K562 (cell line): ENCODE measurements around the gene PRRX1. TPM values are rescaled to one million over a fixed set of nuclear protein-coding genes. Genes with fewer than 3 reads are reported as not detected.

Experiments used
- ATAC-seq: fragments of 200-7000 bp; cut with Tn5 transposase; 3 replicates; pipeline ENCODE4 v1.9.1; 2020; ENCODE audit warnings: moderate library complexity
- BruUV-seq: library from RNA; stranded (reverse); fragments of 400-500 nt; replicated peaks from 2 replicates; lab custom pipeline; 2021; lab: Mats Ljungman, UMichigan
- CTCF ChIA-PET: fragments of 300-600 bp; formaldehyde crosslinking; extraction: SDS; loops from one replicate; lab custom pipeline; 2021; ENCODE audit warnings: low intra/inter-chr PET ratio; lab: Yijun Ruan, JAX
- POLR2A ChIA-PET: fragments of 300-600, 350-650 bp; sonication (Branson Sonifier 250); formaldehyde crosslinking; extraction: SDS; loops from one replicate; lab custom pipeline; 2021; ENCODE audit warnings: antibody characterized with exemption, inconsistent platforms; lab: Yijun Ruan, JAX
- DNase-seq, 4 experiments: peaks; one replicate each; pipeline versions ENCODE4 v3.0.0 to v3.0.0-alpha.2; 2011 to 2018; ENCODE audit warnings: low spot score in 3 of 4, mixed read lengths in 3 of 4; ENCODE audit errors: extremely low read depth in 1 of 4
- FAIRE-seq: peaks from 2 replicates; lab custom pipeline; 2011; peaks lifted over from hg19 to GRCh38; lab: Jason Lieb, UNC
- H2AFZ ChIP-seq: 2 replicates; pipeline ENCODE4 v1.6.0; 2011; ENCODE audit warnings: low read depth, low read length, control low read depth, inconsistent platforms
- H3K27ac ChIP-seq: fragments of 200-600 bp; 3 replicates; pipeline ENCODE4 v1.8.0; 2011; ENCODE audit warnings: low read depth, mild to moderate bottlenecking, control low read depth, inconsistent platforms, low read length, moderate library complexity, mixed read lengths; ENCODE audit errors: extremely low read depth
- H3K27me3 ChIP-seq, 2 experiments: fragments of 300-600 bp in 1 of 2; 2 replicates in 1 of 2; 3 replicates in 1 of 2; pipeline versions ENCODE4 v1.6.0 to v1.8.0; 2011; ENCODE audit warnings: inconsistent platforms in 2 of 2, low read length in 2 of 2, mild to moderate bottlenecking in 1 of 2, mixed read lengths in 1 of 2, moderate library complexity in 1 of 2; ENCODE audit not compliant: control insufficient read depth in 2 of 2, insufficient read depth in 2 of 2
- H3K36me3 ChIP-seq: fragments of 300-600 bp; 3 replicates; pipeline ENCODE4 v1.8.0; 2011; ENCODE audit warnings: mild to moderate bottlenecking, low read length, inconsistent platforms; ENCODE audit not compliant: control insufficient read depth, insufficient read depth
- H3K4me1 ChIP-seq, 2 experiments: fragments of 200-600 bp in 1 of 2; replicated peaks in 1 of 2; 2 replicates in 1 of 2; 3 replicates in 1 of 2; pipeline versions ENCODE4 v1.5.1 to v1.8.0; 2011; ENCODE audit warnings: inconsistent platforms in 2 of 2, low read length in 2 of 2, mild to moderate bottlenecking in 1 of 2, mixed read lengths in 1 of 2, moderate library complexity in 1 of 2; ENCODE audit not compliant: control insufficient read depth in 2 of 2, insufficient read depth in 2 of 2
- H3K4me2 ChIP-seq: 2 replicates; pipeline ENCODE4 v1.6.1; 2011; ENCODE audit warnings: low read length, control low read depth, inconsistent platforms, mixed read lengths; ENCODE audit not compliant: insufficient read depth
- H3K4me3 ChIP-seq: fragments of 200-600 bp; sonication (generic), shearing (Covaris generic); 2 replicates; pipeline ENCODE4 v1.5.1; 2016; ENCODE audit warnings: control low read depth, inconsistent platforms
- H3K79me2 ChIP-seq: fragments of 200-600 bp; 3 replicates; pipeline ENCODE4 v1.8.0; 2011; ENCODE audit warnings: low read length, inconsistent platforms; ENCODE audit not compliant: control insufficient read depth, insufficient read depth
- H3K9ac ChIP-seq, 2 experiments: 2 replicates each; pipeline versions ENCODE4 v1.6.0 to v1.6.1; 2011; ENCODE audit warnings: low read depth in 2 of 2, low read length in 2 of 2, control low read depth in 1 of 2, inconsistent platforms in 1 of 2, mild to moderate bottlenecking in 1 of 2, mixed read lengths in 1 of 2; ENCODE audit not compliant: insufficient read depth in 1 of 2
- H3K9me1 ChIP-seq: one replicate; pipeline ENCODE4 v1.6.0; 2011; ENCODE audit warnings: inconsistent platforms, mild to moderate bottlenecking, low read length, moderate library complexity; ENCODE audit not compliant: control insufficient read depth, insufficient read depth
- H3K9me3 ChIP-seq: replicated peaks from 2 replicates; pipeline ENCODE4 v1.5.1; 2011; ENCODE audit warnings: low read depth, low read length, inconsistent platforms; ENCODE audit not compliant: control insufficient read depth, insufficient read depth
- H4K20me1 ChIP-seq: replicated peaks from 2 replicates; pipeline ENCODE4 v1.6.1; 2011; ENCODE audit warnings: low read length, inconsistent platforms, mixed read lengths; ENCODE audit not compliant: control insufficient read depth, insufficient read depth
- NFYB ChIP-seq: IDR thresholded peaks from 2 replicates; pipeline ENCODE4 v1.6.1; 2011; ENCODE audit warnings: mild to moderate bottlenecking, moderate library complexity; ENCODE audit not compliant: insufficient read length; ENCODE audit errors: extremely low read depth
- POU5F1 ChIP-seq: fragments of 150-350 bp; IDR thresholded peaks from 2 replicates; pipeline ENCODE4 v1.6.1; 2014; ENCODE audit warnings: borderline replicate concordance, low read length, low read depth, mild to moderate bottlenecking; ENCODE audit not compliant: partially characterized antibody
- RB1 ChIP-seq: fragments of 450-650 bp; IDR thresholded peaks from 2 replicates; pipeline ENCODE4 v1.6.1; 2017; ENCODE audit warnings: low read depth, mild to moderate bottlenecking
- ZNF79 ChIP-seq: fragments of 250-450 bp; sonication (Bioruptor Pico); IDR thresholded peaks from 2 replicates; pipeline ENCODE4 v1.4.0; 2020; ENCODE audit warnings: low read depth, mild to moderate bottlenecking, moderate library complexity
- whole genome bisulfite sequencing: fragments of 100-300 bp; shearing (Covaris generic); methylation state at CpG from one replicate; pipeline ENCODE4 v1.1.6; 2016; ENCODE audit warnings: low coverage, mixed read lengths; ENCODE audit not compliant: insufficient coverage; ENCODE audit errors: missing lambda C conversion rate; 5-methylcytosine and 5-hydroxymethylcytosine counted together
- in situ Hi-C: fragments of 300-500 bp; cut with MboI; formaldehyde crosslinking; loops from 4 replicates; pipeline ENCODE4 v1.15.0; 2018; ENCODE audit warnings: inconsistent platforms, mixed read lengths
- intact Hi-C: fragments of 100-400 bp; cut with micrococcal nuclease; formaldehyde crosslinking; loops from 2 replicates; pipeline ENCODE4 v1.14.2; 2022
- polyA plus RNA-seq, 8 experiments: library from polyadenylated mRNA; depleted of rRNA in 4 of 8; stranded (reverse) in 5 of 8; unstranded in 3 of 8; fragments of >200 nt; fragmentation: Nextera tagmentation in 2 of 8; fragmentation: Illumina TruSeq in 1 of 8; extraction: Ambion mirVana in 2 of 8; extraction: Trizol in 1 of 8; gene quantifications; 2 replicates each; pipeline versions ENCODE4 v1.2.1 to v1.2.3, GENCODE V29; 2011 to 2014; ENCODE audit warnings: inconsistent platforms in 1 of 8, missing spikeins in 1 of 8
- total RNA-seq, 7 experiments: library from RNA; depleted of rRNA in 6 of 7; stranded (reverse); fragments of >200 nt in 6 of 7; fragmentation: Illumina TruSeq in 2 of 7; extraction: Trizol in 2 of 7; gene quantifications; 2 replicates each; pipeline versions ENCODE4 v1.2.1 to v1.2.3, GENCODE V29; 2011 to 2021; ENCODE audit warnings: low replicate concordance in 1 of 7
- TF ChIP-seq, protein P1 (sequence below): fragments of 450-650 bp; IDR thresholded peaks from 2 replicates; pipeline ENCODE4 v1.6.1; 2014; ENCODE audit warnings: low read depth, mild to moderate bottlenecking, moderate library complexity, borderline replicate concordance
- TF ChIP-seq, protein P2 (sequence below): fragments of 450-650 bp; formaldehyde crosslinking; IDR thresholded peaks from 2 replicates; pipeline ENCODE4 v1.4.0; 2020; ENCODE audit warnings: mild to moderate bottlenecking, moderate library complexity
- TF ChIP-seq, protein P3 (sequence below): conservative IDR thresholded peaks from 2 replicates; pipeline ENCODE4 v1.6.1; 2011; ENCODE audit warnings: low read depth, mild to moderate bottlenecking, low read length; ENCODE audit not compliant: control insufficient read depth
- TF ChIP-seq, protein P4 (sequence below): fragments of 150-350 bp; conservative IDR thresholded peaks from 2 replicates; pipeline ENCODE4 v1.6.1; 2014; ENCODE audit warnings: low read length
- TF ChIP-seq, protein P5 (sequence below), 2 experiments: fragments of 450-650 bp; IDR thresholded peaks; 2 replicates each; pipeline ENCODE4 v1.6.1; 2018; ENCODE audit warnings: mild to moderate bottlenecking in 2 of 2, low read depth in 1 of 2; ENCODE audit not compliant: partially characterized antibody in 2 of 2

PRRX1 gene
- total and polyA plus RNA-seq, 9 of the 15 experiments (the other 6 are each of a cell fraction or from before 2014, with no cell fraction given), result not detected

DNA sequence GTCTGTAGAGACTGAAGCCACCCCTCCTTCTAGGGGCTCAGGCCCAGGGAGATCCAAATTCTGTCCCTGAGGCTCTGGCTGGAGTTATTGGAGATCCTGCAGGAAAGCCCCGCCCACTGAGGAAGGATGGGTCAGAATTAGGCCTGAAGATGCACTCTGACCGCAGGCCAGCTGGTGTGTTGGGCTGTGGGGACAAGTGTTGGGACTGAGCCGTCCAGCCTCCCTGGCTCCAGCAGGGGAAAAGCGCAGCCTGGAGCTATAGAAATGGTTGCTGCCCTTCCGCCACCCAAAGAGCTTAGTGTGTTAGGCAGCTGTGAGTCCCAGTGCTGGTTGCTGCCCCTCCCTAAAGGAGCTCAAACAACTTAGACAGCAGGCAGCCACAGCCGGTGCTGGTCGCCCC, 33.0 kb upstream of the PRRX1 start (continued):
- TF ChIP-seq, protein P1, sequence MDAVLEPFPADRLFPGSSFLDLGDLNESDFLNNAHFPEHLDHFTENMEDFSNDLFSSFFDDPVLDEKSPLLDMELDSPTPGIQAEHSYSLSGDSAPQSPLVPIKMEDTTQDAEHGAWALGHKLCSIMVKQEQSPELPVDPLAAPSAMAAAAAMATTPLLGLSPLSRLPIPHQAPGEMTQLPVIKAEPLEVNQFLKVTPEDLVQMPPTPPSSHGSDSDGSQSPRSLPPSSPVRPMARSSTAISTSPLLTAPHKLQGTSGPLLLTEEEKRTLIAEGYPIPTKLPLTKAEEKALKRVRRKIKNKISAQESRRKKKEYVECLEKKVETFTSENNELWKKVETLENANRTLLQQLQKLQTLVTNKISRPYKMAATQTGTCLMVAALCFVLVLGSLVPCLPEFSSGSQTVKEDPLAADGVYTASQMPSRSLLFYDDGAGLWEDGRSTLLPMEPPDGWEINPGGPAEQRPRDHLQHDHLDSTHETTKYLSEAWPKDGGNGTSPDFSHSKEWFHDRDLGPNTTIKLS, result no peak
- no peak for TF ChIP-seq NFYB
- TF ChIP-seq, protein P2, sequence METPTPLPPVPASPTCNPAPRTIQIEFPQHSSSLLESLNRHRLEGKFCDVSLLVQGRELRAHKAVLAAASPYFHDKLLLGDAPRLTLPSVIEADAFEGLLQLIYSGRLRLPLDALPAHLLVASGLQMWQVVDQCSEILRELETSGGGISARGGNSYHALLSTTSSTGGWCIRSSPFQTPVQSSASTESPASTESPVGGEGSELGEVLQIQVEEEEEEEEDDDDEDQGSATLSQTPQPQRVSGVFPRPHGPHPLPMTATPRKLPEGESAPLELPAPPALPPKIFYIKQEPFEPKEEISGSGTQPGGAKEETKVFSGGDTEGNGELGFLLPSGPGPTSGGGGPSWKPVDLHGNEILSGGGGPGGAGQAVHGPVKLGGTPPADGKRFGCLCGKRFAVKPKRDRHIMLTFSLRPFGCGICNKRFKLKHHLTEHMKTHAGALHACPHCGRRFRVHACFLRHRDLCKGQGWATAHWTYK (CRISPR knock-in tag), result no peak
- TF ChIP-seq, protein P3, sequence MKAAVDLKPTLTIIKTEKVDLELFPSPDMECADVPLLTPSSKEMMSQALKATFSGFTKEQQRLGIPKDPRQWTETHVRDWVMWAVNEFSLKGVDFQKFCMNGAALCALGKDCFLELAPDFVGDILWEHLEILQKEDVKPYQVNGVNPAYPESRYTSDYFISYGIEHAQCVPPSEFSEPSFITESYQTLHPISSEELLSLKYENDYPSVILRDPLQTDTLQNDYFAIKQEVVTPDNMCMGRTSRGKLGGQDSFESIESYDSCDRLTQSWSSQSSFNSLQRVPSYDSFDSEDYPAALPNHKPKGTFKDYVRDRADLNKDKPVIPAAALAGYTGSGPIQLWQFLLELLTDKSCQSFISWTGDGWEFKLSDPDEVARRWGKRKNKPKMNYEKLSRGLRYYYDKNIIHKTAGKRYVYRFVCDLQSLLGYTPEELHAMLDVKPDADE, result no peak
- TF ChIP-seq RB1, result no peak
- no peak for TF ChIP-seq ZNF79

DNA sequence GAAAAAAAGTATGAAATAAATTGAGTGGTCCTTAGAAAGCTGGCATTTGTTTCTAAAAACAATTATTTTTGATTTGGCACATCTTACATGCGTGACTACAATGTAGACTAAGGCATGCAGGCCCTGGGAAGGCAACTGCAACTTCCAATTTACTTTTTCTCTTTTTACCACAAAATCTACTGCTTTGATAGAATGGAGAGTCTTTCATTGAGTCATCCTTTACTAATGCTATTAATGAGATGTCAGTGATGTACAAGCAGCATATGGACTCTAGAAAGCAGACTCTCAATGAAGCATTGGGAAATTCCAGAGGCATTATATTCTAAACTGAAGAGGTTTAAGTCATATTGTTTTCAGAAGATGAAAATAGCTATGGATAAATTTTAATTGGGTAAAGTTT, 29.6 kb upstream of the PRRX1 start:
- POLR2A ChIA-PET, result no interaction called here
- Histone ChIP-seq H3K27me3 (no peaks in the 10 kb centered on the region), H3K4me1 (no peaks in the 10 kb centered on the region), H3K27ac (no peak overlapping the region), H2AFZ (no peak overlapping the region), H3K79me2 (no peaks in the 10 kb centered on the region), H4K20me1 (no peaks in the 10 kb centered on the region), H3K9ac (no peak overlapping the region), H3K9me1 (no peaks in the 10 kb centered on the region), H3K4me2 (no peak overlapping the region), H3K4me3 (no peak overlapping the region), H3K36me3 (no peaks in the 10 kb centered on the region), H3K9me3 (no peaks in the 10 kb centered on the region)
- intact Hi-C loops, result no loop called here
- DNase-seq, result no peak
- CTCF ChIA-PET, result no interaction called here
- BruUV-seq, result no TSS peak
- 0% methylated on average over 1 of the region's 1 CpG for WGBS
- in situ Hi-C loops, result no loop called here
- FAIRE-seq, result no peak
- no peak for ATAC-seq
- TF ChIP-seq, protein P4, sequence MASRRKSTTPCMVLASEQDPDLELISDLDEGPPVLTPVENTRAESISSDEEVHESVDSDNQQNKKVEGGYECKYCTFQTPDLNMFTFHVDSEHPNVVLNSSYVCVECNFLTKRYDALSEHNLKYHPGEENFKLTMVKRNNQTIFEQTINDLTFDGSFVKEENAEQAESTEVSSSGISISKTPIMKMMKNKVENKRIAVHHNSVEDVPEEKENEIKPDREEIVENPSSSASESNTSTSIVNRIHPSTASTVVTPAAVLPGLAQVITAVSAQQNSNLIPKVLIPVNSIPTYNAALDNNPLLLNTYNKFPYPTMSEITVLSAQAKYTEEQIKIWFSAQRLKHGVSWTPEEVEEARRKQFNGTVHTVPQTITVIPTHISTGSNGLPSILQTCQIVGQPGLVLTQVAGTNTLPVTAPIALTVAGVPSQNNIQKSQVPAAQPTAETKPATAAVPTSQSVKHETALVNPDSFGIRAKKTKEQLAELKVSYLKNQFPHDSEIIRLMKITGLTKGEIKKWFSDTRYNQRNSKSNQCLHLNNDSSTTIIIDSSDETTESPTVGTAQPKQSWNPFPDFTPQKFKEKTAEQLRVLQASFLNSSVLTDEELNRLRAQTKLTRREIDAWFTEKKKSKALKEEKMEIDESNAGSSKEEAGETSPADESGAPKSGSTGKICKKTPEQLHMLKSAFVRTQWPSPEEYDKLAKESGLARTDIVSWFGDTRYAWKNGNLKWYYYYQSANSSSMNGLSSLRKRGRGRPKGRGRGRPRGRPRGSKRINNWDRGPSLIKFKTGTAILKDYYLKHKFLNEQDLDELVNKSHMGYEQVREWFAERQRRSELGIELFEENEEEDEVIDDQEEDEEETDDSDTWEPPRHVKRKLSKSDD, result no peak
- no peak for TF ChIP-seq POU5F1
- TF ChIP-seq, protein P5, sequence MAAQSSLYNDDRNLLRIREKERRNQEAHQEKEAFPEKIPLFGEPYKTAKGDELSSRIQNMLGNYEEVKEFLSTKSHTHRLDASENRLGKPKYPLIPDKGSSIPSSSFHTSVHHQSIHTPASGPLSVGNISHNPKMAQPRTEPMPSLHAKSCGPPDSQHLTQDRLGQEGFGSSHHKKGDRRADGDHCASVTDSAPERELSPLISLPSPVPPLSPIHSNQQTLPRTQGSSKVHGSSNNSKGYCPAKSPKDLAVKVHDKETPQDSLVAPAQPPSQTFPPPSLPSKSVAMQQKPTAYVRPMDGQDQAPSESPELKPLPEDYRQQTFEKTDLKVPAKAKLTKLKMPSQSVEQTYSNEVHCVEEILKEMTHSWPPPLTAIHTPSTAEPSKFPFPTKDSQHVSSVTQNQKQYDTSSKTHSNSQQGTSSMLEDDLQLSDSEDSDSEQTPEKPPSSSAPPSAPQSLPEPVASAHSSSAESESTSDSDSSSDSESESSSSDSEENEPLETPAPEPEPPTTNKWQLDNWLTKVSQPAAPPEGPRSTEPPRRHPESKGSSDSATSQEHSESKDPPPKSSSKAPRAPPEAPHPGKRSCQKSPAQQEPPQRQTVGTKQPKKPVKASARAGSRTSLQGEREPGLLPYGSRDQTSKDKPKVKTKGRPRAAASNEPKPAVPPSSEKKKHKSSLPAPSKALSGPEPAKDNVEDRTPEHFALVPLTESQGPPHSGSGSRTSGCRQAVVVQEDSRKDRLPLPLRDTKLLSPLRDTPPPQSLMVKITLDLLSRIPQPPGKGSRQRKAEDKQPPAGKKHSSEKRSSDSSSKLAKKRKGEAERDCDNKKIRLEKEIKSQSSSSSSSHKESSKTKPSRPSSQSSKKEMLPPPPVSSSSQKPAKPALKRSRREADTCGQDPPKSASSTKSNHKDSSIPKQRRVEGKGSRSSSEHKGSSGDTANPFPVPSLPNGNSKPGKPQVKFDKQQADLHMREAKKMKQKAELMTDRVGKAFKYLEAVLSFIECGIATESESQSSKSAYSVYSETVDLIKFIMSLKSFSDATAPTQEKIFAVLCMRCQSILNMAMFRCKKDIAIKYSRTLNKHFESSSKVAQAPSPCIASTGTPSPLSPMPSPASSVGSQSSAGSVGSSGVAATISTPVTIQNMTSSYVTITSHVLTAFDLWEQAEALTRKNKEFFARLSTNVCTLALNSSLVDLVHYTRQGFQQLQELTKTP (IDR thresholded peaks at IDR 0.05; ENCODE audit: low read depth in 1 of 2, partially characterized antibody in 2 of 2), result no peak
